ENCODE measurements around the gene OSTN.

Gene OSTN

GRCh38 chr3:191192941-191193340 is 6.1 kb upstream of the OSTN start:
- H3K27ac ChIP-seq, result no peak overlapping the region
- no peak for DNase-seq
- TF ChIP-seq CTCF (IDR thresholded peaks at IDR 0.05; ENCODE audit: low read depth, low read length), result no peak

GRCh38 chr3:191197761-191198306 is 1.2 kb upstream of the OSTN start:
- Histone ChIP-seq H3K9me3 (ENCODE audit: severe bottlenecking) (no peaks in the 10 kb centered on the region), H3K27me3 (ENCODE audit: insufficient read depth, low read depth, severe bottlenecking) (no peaks in the 10 kb centered on the region), H3K36me3 (no peaks in the 10 kb centered on the region), H3K27ac (no peak overlapping the region), H3K4me3 (ENCODE audit: low read depth, low read length) (no peak overlapping the region)
- DNase-seq, result no peak
- TF ChIP-seq CTCF (IDR thresholded peaks at IDR 0.05; ENCODE audit: low read depth, low read length), result no peak

More at GRCh38 chr3:191192941-191193340, 6.1 kb upstream of the OSTN start:
- Histone ChIP-seq H3K27me3 (ENCODE audit: insufficient read depth, low read depth, severe bottlenecking) (no peaks in the 10 kb centered on the region), H3K36me3 (no peaks in the 10 kb centered on the region), H3K9me3 (ENCODE audit: severe bottlenecking) (no peaks in the 10 kb centered on the region), H3K4me3 (ENCODE audit: low read depth, low read length) (no peak overlapping the region)

- no peak for TF ChIP-seq CTCF (IDR thresholded peaks at IDR 0.05; ENCODE audit: low read depth, low read length)
- DNase-seq, result no peak
- H3K9me3 ChIP-seq (ENCODE audit: severe bottlenecking), result no peaks in the 10 kb centered on the region
- no peak overlapping the region for H3K27ac ChIP-seq
- no peaks in the 10 kb centered on the region for H3K36me3 ChIP-seq
- no peak overlapping the region for H3K4me3 ChIP-seq (ENCODE audit: low read depth, low read length)
- no peaks in the 10 kb centered on the region for H3K27me3 ChIP-seq (ENCODE audit: insufficient read depth, low read depth, severe bottlenecking)
These were observed 561 bp upstream of the OSTN start for GRCh38 chr3:191198480-191198879.

GRCh38 chr3:191210032-191210431 is 11.0 kb downstream of the OSTN start:
- Histone ChIP-seq H3K9me3 (ENCODE audit: severe bottlenecking) (no peaks in the 10 kb centered on the region), H3K36me3 (no peaks in the 10 kb centered on the region), H3K27me3 (ENCODE audit: insufficient read depth, low read depth, severe bottlenecking) (no peaks in the 10 kb centered on the region), H3K4me3 (ENCODE audit: low read depth, low read length) (no peak overlapping the region), H3K27ac (no peak overlapping the region)
- TF ChIP-seq CTCF (IDR thresholded peaks at IDR 0.05; ENCODE audit: low read depth, low read length), result no peak
- no peak for DNase-seq

- Histone ChIP-seq H3K27me3 (ENCODE audit: insufficient read depth, low read depth, severe bottlenecking) (no peaks in the 10 kb centered on the region), H3K27ac (no peak overlapping the region), H3K4me3 (ENCODE audit: low read depth, low read length) (no peak overlapping the region), H3K9me3 (ENCODE audit: severe bottlenecking) (no peaks in the 10 kb centered on the region), H3K36me3 (no peaks in the 10 kb centered on the region)
- no peak for DNase-seq
- TF ChIP-seq CTCF (IDR thresholded peaks at IDR 0.05; ENCODE audit: low read depth, low read length), result no peak
These were observed 17.5 kb downstream of the OSTN start for GRCh38 chr3:191216510-191216909.

GRCh38 chr3:191217301-191217700 is 18.3 kb downstream of the OSTN start:
- no peak overlapping the region for H3K4me3 ChIP-seq (ENCODE audit: low read depth, low read length)
- no peaks in the 10 kb centered on the region for H3K9me3 ChIP-seq (ENCODE audit: severe bottlenecking)
- no peak for DNase-seq
- TF ChIP-seq CTCF (IDR thresholded peaks at IDR 0.05; ENCODE audit: low read depth, low read length), result no peak
- no peak overlapping the region for H3K27ac ChIP-seq
- H3K36me3 ChIP-seq, result no peaks in the 10 kb centered on the region
- no peaks in the 10 kb centered on the region for H3K27me3 ChIP-seq (ENCODE audit: insufficient read depth, low read depth, severe bottlenecking)

All from WERI-Rb-1 (cell line).